Measurements from ENCODE around the gene SETDB1. TPM values are rescaled to one million over a fixed set of nuclear protein-coding genes. Genes with fewer than 3 reads are reported as not detected.

Gene SETDB1
- total and polyA plus RNA-seq, 2 of the 13 experiments (the other 11 are each of a cell fraction or from before 2014, with no cell fraction given): 33.1 to 34.6 TPM

- H3K79me2 ChIP-seq (ENCODE audit: insufficient read depth, low read length): peaks cover 14% of the 10 kb centered on the region
- H3K27me3 ChIP-seq (ENCODE audit: control insufficient read depth in 1 of 2, insufficient read depth in 2 of 2, low read length in 2 of 2): no peaks in the 10 kb centered on the region
- ChIA-PET POLR2A (interaction anchor here (0.7 to 3.4 kb wide), 2 partner anchors 56 to 81 kb away, joined by 3 to 17 read pairs; partner anchors contain the start of genes ANXA9 and MINDY1), CTCF (ENCODE audit: low intra/inter-chr PET ratio, low total read pairs) (interaction anchor here (1.4 kb wide), 1 partner anchor 54 kb away, joined by 3 read pairs; no protein-coding TSS in a partner anchor)
- no TSS peak for BruUV-seq (replicated peaks)
- peaks cover 1 to 20% of the 10 kb centered on the region in 2 experiments; a peak in 2 of 5 replicates for H3K36me3 ChIP-seq (replicated peaks in 1 of 2; ENCODE audit: control insufficient read depth in 1 of 2, insufficient read depth in 2 of 2, low read length in 2 of 2)
- WGBS (ENCODE audit: low lambda C conversion rate): 94% methylated on average over 23 of the region's 23 CpGs
- in situ Hi-C loops (cut with HindIII; ENCODE audit: extremely low pct_ligation_motif_present, low pct_unique_long_range_greater_than_20kb) (no loop called here), intact Hi-C loops (cut with micrococcal nuclease; ENCODE audit: unreplicated experiment) (loop anchor here (10.0 kb wide), 1 partner anchor 100 kb away; no protein-coding TSS in a partner anchor)
- FAIRE-seq (no peak), ATAC-seq (no peak), DNase-seq (ENCODE audit: low spot score) (no peak)
- H3K9ac ChIP-seq (ENCODE audit: insufficient read depth, low read depth, low read length): no peak overlapping the region
- H3K9me3 ChIP-seq (ENCODE audit: low read length): no peaks in the 10 kb centered on the region
- H2AFZ ChIP-seq (ENCODE audit: low read length): no peak overlapping the region
- no peak overlapping the region for H3K27ac ChIP-seq (ENCODE audit: extremely low read length, insufficient read depth, low read length)
- no peaks in the 10 kb centered on the region for H4K20me1 ChIP-seq (ENCODE audit: insufficient read depth, low read length)
- H3K4me2 ChIP-seq (ENCODE audit: low read depth, low read length): peak overlapping the region; percentile 87
- H3K4me1 ChIP-seq (ENCODE audit: insufficient read depth, low read length): peaks cover 15% of the 10 kb centered on the region
- H3K4me3 ChIP-seq (replicated peaks in 1 of 3; ENCODE audit: insufficient read depth in 1 of 3, low read depth in 2 of 3, low read length in 3 of 3): no peak overlapping the region
- no peak for TF ChIP-seq ATF5 (CRISPR knock-in tag; IDR thresholded peaks at IDR 0.05; ENCODE audit: low read depth)
- no peak for TF ChIP-seq PHF5A (CRISPR knock-in tag; IDR thresholded peaks at IDR 0.05; ENCODE audit: low read depth, unreplicated experiment)
- TF ChIP-seq PRPF4 (IDR thresholded peaks at IDR 0.05; ENCODE audit: low read depth, low read length, poor library complexity, severe bottlenecking): peak; percentile 65
These were observed 1.1 kb upstream of the SETDB1 start for GRCh38 chr1:150925080-150925479.

- H3K4me2 ChIP-seq (ENCODE audit: low read depth, low read length): peak overlapping the region; percentile 87
- H3K9ac ChIP-seq (ENCODE audit: insufficient read depth, low read depth, low read length): no peak overlapping the region
- DNase-seq (ENCODE audit: low spot score) (no peak), ATAC-seq (no peak), FAIRE-seq (no peak)
- peaks cover 16% of the 10 kb centered on the region for H3K79me2 ChIP-seq (ENCODE audit: insufficient read depth, low read length)
- ChIA-PET POLR2A (interaction anchor here (0.5 to 3.9 kb wide), 5 partner anchors 30 to 348 kb away, joined by 3 to 17 read pairs (median 4); partner anchors contain the start of genes ANXA9 and MCL1), CTCF (ENCODE audit: low intra/inter-chr PET ratio, low total read pairs) (interaction anchor here (0.9 kb wide), 1 partner anchor 52 kb away, joined by 3 read pairs; no protein-coding TSS in a partner anchor)
- no peak overlapping the region for H2AFZ ChIP-seq (ENCODE audit: low read length)
- H3K4me3 ChIP-seq (replicated peaks in 1 of 3; ENCODE audit: insufficient read depth in 1 of 3, low read depth in 2 of 3, low read length in 3 of 3): 0 out of 6 replicates have a peak overlapping the region, but pooled peaks of 1 of the 3 experiments have one; percentile 81
- intact Hi-C loops (cut with micrococcal nuclease; ENCODE audit: unreplicated experiment) (loop anchor here (10.0 kb wide), 1 partner anchor 103 kb away; no protein-coding TSS in a partner anchor), in situ Hi-C loops (cut with HindIII; ENCODE audit: extremely low pct_ligation_motif_present, low pct_unique_long_range_greater_than_20kb) (no loop called here)
- BruUV-seq (replicated peaks): no TSS peak
- H4K20me1 ChIP-seq (ENCODE audit: insufficient read depth, low read length): no peaks in the 10 kb centered on the region
- H3K27ac ChIP-seq (ENCODE audit: extremely low read length, insufficient read depth, low read length): no peak overlapping the region
- WGBS (ENCODE audit: low lambda C conversion rate): 94% methylated on average over 4 of the region's 4 CpGs
- H3K9me3 ChIP-seq (ENCODE audit: low read length): no peaks in the 10 kb centered on the region; the same call in 1 of the 2 replicates
- H3K4me1 ChIP-seq (ENCODE audit: insufficient read depth, low read length): peaks cover 15% of the 10 kb centered on the region
- H3K27me3 ChIP-seq (ENCODE audit: control insufficient read depth in 1 of 2, insufficient read depth in 2 of 2, low read length in 2 of 2): no peaks in the 10 kb centered on the region
- H3K36me3 ChIP-seq (replicated peaks in 1 of 2; ENCODE audit: control insufficient read depth in 1 of 2, insufficient read depth in 2 of 2, low read length in 2 of 2): peaks cover 4 to 28% of the 10 kb centered on the region in 2 experiments; a peak in 4 of 5 replicates
- no peak for TF ChIP-seq GZF1 (CRISPR knock-in tag; IDR thresholded peaks at IDR 0.05)
- no peak for TF ChIP-seq SP140L (CRISPR knock-in tag; IDR thresholded peaks at IDR 0.05; ENCODE audit: borderline replicate concordance)
- no peak for TF ChIP-seq ZNF530 (CRISPR knock-in tag; IDR thresholded peaks at IDR 0.05; ENCODE audit: low read depth)
- no peak for TF ChIP-seq KLF6 (CRISPR knock-in tag; IDR thresholded peaks at IDR 0.05)
- no peak for TF ChIP-seq CC2D1A (CRISPR knock-in tag; IDR thresholded peaks at IDR 0.05)
- TF ChIP-seq MEIS2 (CRISPR knock-in tag; IDR thresholded peaks at IDR 0.05): no peak
- TF ChIP-seq PBX3 (CRISPR knock-in tag; IDR thresholded peaks at IDR 0.05; ENCODE audit: borderline replicate concordance): no peak
- no peak for TF ChIP-seq ZNF3 (CRISPR knock-in tag; IDR thresholded peaks at IDR 0.05)
- no peak for TF ChIP-seq ZNF101 (CRISPR knock-in tag; IDR thresholded peaks at IDR 0.05; ENCODE audit: borderline replicate concordance, low read depth)
- TF ChIP-seq HDAC1 (CRISPR knock-in tag; IDR thresholded peaks at IDR 0.05): no peak
- no peak for TF ChIP-seq SP5 (CRISPR knock-in tag; IDR thresholded peaks at IDR 0.05; ENCODE audit: borderline replicate concordance, low read depth)
These were observed 1.5 kb downstream of the SETDB1 start for GRCh38 chr1:150927624-150928023.
